22Rv1 (cell line): ENCODE results near the gene PGAM2.

Experiments
- ZFX ChIP-seq: fragments of 450-650 bp; IDR thresholded peaks from 2 replicates; pipeline ENCODE4 v1.6.1; 2017; ENCODE audit warnings: antibody characterized with exemption, borderline replicate concordance
- TF ChIP-seq, protein P1 (sequence below): fragments of 450-650 bp; IDR thresholded peaks from 2 replicates; pipeline ENCODE4 v1.5.1; 2017; ENCODE audit warnings: mild to moderate bottlenecking

DNA sequence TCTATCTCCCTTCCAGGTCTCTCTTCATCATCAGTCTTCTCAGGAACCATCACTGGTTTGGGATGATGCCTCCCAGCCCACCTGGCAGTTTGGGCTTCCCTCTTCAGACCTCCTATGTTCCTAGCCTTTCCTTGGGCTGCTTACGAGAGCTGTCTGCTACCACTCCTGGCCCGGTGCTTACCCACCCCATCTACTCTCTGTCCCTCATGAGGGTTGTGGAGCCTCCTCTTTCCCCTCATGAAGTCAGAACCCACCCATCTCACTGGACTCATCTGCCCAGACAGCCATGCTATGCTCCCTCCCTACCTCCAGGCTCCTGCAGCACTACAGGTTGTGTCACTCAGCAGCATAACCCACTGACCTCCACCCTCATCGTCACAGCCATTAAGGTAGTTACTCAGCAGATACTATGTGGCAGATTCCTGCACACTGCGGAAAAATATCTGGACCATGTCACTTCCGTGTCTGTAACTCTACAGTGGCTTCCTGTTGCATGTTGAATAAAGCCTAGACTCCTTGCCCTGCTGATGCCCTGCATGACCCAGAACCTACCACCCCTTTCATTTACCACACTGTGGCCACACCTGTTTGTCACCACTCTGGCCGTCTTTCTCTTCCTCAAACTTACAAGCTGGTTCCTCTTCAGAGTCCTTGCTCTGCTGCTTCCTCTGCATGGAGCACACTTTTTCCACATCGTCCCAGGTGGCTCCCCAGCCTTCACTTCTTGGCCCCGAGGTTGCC, 18.9 kb downstream of the PGAM2 start:
- TF ChIP-seq, protein P1, sequence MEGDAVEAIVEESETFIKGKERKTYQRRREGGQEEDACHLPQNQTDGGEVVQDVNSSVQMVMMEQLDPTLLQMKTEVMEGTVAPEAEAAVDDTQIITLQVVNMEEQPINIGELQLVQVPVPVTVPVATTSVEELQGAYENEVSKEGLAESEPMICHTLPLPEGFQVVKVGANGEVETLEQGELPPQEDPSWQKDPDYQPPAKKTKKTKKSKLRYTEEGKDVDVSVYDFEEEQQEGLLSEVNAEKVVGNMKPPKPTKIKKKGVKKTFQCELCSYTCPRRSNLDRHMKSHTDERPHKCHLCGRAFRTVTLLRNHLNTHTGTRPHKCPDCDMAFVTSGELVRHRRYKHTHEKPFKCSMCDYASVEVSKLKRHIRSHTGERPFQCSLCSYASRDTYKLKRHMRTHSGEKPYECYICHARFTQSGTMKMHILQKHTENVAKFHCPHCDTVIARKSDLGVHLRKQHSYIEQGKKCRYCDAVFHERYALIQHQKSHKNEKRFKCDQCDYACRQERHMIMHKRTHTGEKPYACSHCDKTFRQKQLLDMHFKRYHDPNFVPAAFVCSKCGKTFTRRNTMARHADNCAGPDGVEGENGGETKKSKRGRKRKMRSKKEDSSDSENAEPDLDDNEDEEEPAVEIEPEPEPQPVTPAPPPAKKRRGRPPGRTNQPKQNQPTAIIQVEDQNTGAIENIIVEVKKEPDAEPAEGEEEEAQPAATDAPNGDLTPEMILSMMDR = no peak
- no peak for TF ChIP-seq ZFX
